GM20431 (cell line): ENCODE measurements around the gene NLN.
"Not testable (repeated sequence)": the region's sequence is repeated elsewhere in the genome, so short reads cannot be mapped to it uniquely, and the experiment has no call there.

Experiments used
- in situ Hi-C: fragments of 300-500 bp; cut with MseI, MboI; formaldehyde crosslinking; loops from one replicate; pipeline ENCODE4 v1.15.0; 2020; ENCODE audit warnings: low sequenced_read_pairs; ENCODE audit not compliant: unreplicated experiment

Gene NLN

GRCh38 chr5:65730910-65731309 is 8.9 kb downstream of the NLN start:
- in situ Hi-C loops = no loop called here

- in situ Hi-C loops = not testable (repeated sequence)
Measured at GRCh38 chr5:65732046-65732445, 10.0 kb downstream of the NLN start.

- in situ Hi-C loops = not testable (repeated sequence)
Measured at GRCh38 chr5:65734196-65734775, 12.3 kb downstream of the NLN start.

GRCh38 chr5:65734921-65735320 is 12.9 kb downstream of the NLN start:
- in situ Hi-C loops = no loop called here

- in situ Hi-C loops = no loop called here
Measured at GRCh38 chr5:65736011-65736410, 14.0 kb downstream of the NLN start.

- in situ Hi-C loops = no loop called here
Measured at GRCh38 chr5:65737842-65738241, 15.8 kb downstream of the NLN start.

- in situ Hi-C loops = no loop called here
Measured at GRCh38 chr5:65738305-65738704, 16.3 kb downstream of the NLN start.

GRCh38 chr5:65739162-65739561 is 17.2 kb downstream of the NLN start:
- in situ Hi-C loops = no loop called here

- in situ Hi-C loops = no loop called here
Measured at GRCh38 chr5:65742565-65743231, 20.7 kb downstream of the NLN start.

GRCh38 chr5:65749221-65749844 is 27.3 kb downstream of the NLN start:
- in situ Hi-C loops = no loop called here

GRCh38 chr5:65749956-65750355 is 28.0 kb downstream of the NLN start:
- in situ Hi-C loops = loop anchor here (25.0 kb wide), 1 partner anchor 412 kb away; no protein-coding TSS in a partner anchor

- in situ Hi-C loops = loop anchor here (25.0 kb wide), 1 partner anchor 411 kb away; no protein-coding TSS in a partner anchor
Measured at GRCh38 chr5:65750938-65751337, 28.9 kb downstream of the NLN start.

GRCh38 chr5:65753189-65753588 is 31.2 kb downstream of the NLN start:
- in situ Hi-C loops = loop anchor here (25.0 kb wide), 1 partner anchor 409 kb away; no protein-coding TSS in a partner anchor

- in situ Hi-C loops = loop anchor here (25.0 kb wide), 1 partner anchor 404 kb away; no protein-coding TSS in a partner anchor
Measured at GRCh38 chr5:65758546-65759144, 36.6 kb downstream of the NLN start.

- in situ Hi-C loops = loop anchor here (25.0 kb wide), 1 partner anchor 402 kb away; no protein-coding TSS in a partner anchor
Measured at GRCh38 chr5:65760504-65761275, 38.7 kb downstream of the NLN start.

GRCh38 chr5:65762234-65762633 is 40.2 kb downstream of the NLN start:
- in situ Hi-C loops = loop anchor here (25.0 kb wide), 1 partner anchor 400 kb away; no protein-coding TSS in a partner anchor

GRCh38 chr5:65765582-65765981 is 43.6 kb downstream of the NLN start:
- in situ Hi-C loops = loop anchor here (25.0 kb wide), 1 partner anchor 397 kb away; no protein-coding TSS in a partner anchor

- in situ Hi-C loops = loop anchor here (25.0 kb wide), 1 partner anchor 396 kb away; no protein-coding TSS in a partner anchor
Measured at GRCh38 chr5:65766175-65766574, 44.2 kb downstream of the NLN start.

GRCh38 chr5:65766781-65767180 is 44.8 kb downstream of the NLN start:
- in situ Hi-C loops = loop anchor here (25.0 kb wide), 1 partner anchor 396 kb away; no protein-coding TSS in a partner anchor

- in situ Hi-C loops = loop anchor here (25.0 kb wide), 1 partner anchor 395 kb away; no protein-coding TSS in a partner anchor
Measured at GRCh38 chr5:65767565-65767964, 45.6 kb downstream of the NLN start.
